IPS-20b (cell line): Measurements from ENCODE around the gene PEX5.

ENCODE experiments used
- H3K27ac ChIP-seq: one replicate; pipeline ENCODE4 v1.5.1; 2013; ENCODE audit warnings: low read length
- H3K27me3 ChIP-seq: 2 replicates; pipeline ENCODE4 v1.6.1; 2013; ENCODE audit warnings: mild to moderate bottlenecking, low read length, inconsistent platforms; ENCODE audit not compliant: insufficient read depth
- H3K36me3 ChIP-seq: 2 replicates; pipeline ENCODE4 v1.6.1; 2013; ENCODE audit warnings: low read depth, mild to moderate bottlenecking, inconsistent platforms, low read length, moderate library complexity; ENCODE audit not compliant: insufficient read depth
- H3K4me1 ChIP-seq: 2 replicates; pipeline ENCODE4 v1.6.1; 2013; ENCODE audit warnings: mild to moderate bottlenecking, control low read depth, inconsistent platforms, low read length, moderate library complexity; ENCODE audit not compliant: insufficient read depth
- H3K4me3 ChIP-seq: 2 replicates; pipeline ENCODE4 v1.5.1; 2013; ENCODE audit warnings: mild to moderate bottlenecking, low read length, inconsistent platforms
- H3K9ac ChIP-seq: 2 replicates; pipeline ENCODE4 v1.6.1; 2013; ENCODE audit warnings: low read depth, mild to moderate bottlenecking, inconsistent platforms, low read length, moderate library complexity
- H3K9me3 ChIP-seq: 2 replicates; pipeline ENCODE4 v1.6.1; 2013; ENCODE audit warnings: mild to moderate bottlenecking, low read depth, low read length, inconsistent platforms; ENCODE audit not compliant: insufficient read depth

PEX5 gene

GRCh38 chr12:7151532-7151931 is 38.0 kb upstream of the PEX5 start:
- Histone ChIP-seq H3K27me3 (no peaks in the 10 kb centered on the region), H3K36me3 (peaks cover 59% of the 10 kb centered on the region), H3K9me3 (no peaks in the 10 kb centered on the region), H3K4me1 (no peaks in the 10 kb centered on the region), H3K27ac (no peak overlapping the region), H3K9ac (no peak overlapping the region), H3K4me3 (no peak overlapping the region)

- Histone ChIP-seq H3K4me3 (no peak overlapping the region), H3K36me3 (peaks cover 53% of the 10 kb centered on the region), H3K9me3 (no peaks in the 10 kb centered on the region), H3K9ac (no peak overlapping the region), H3K27ac (no peak overlapping the region), H3K27me3 (no peaks in the 10 kb centered on the region), H3K4me1 (no peaks in the 10 kb centered on the region)
Measured at GRCh38 chr12:7152818-7153217, 36.7 kb upstream of the PEX5 start.

GRCh38 chr12:7154042-7154441 is 35.4 kb upstream of the PEX5 start:
- Histone ChIP-seq H3K36me3 (peaks cover 45% of the 10 kb centered on the region), H3K27me3 (no peaks in the 10 kb centered on the region), H3K4me1 (no peaks in the 10 kb centered on the region), H3K4me3 (no peak overlapping the region), H3K27ac (no peak overlapping the region), H3K9ac (no peak overlapping the region), H3K9me3 (no peaks in the 10 kb centered on the region)

GRCh38 chr12:7154901-7155470 is 34.5 kb upstream of the PEX5 start:
- Histone ChIP-seq H3K9me3 (no peaks in the 10 kb centered on the region), H3K36me3 (peaks cover 35% of the 10 kb centered on the region), H3K4me1 (no peaks in the 10 kb centered on the region), H3K4me3 (no peak overlapping the region), H3K27ac (no peak overlapping the region), H3K9ac (no peak overlapping the region), H3K27me3 (no peaks in the 10 kb centered on the region)

GRCh38 chr12:7155471-7156034 is 33.9 kb upstream of the PEX5 start:
- H3K36me3 ChIP-seq, result peaks cover 30% of the 10 kb centered on the region

GRCh38 chr12:7156259-7157197 is 33.0 kb upstream of the PEX5 start:
- H3K27ac ChIP-seq, result no peak overlapping the region
- no peak overlapping the region for H3K4me3 ChIP-seq

More at GRCh38 chr12:7155471-7156034, 33.9 kb upstream of the PEX5 start:
- Histone ChIP-seq H3K9me3 (no peaks in the 10 kb centered on the region), H3K4me3 (no peak overlapping the region), H3K9ac (no peak overlapping the region), H3K27me3 (no peaks in the 10 kb centered on the region), H3K27ac (no peak overlapping the region), H3K4me1 (no peaks in the 10 kb centered on the region)

GRCh38 chr12:7157391-7157790 is 32.1 kb upstream of the PEX5 start:
- no peak overlapping the region for H3K4me3 ChIP-seq
- H3K4me1 ChIP-seq, result no peaks in the 10 kb centered on the region
- H3K27ac ChIP-seq, result no peak overlapping the region
- H3K9ac ChIP-seq, result no peak overlapping the region
- H3K36me3 ChIP-seq, result peaks cover 18% of the 10 kb centered on the region; the same call in 1 of the 2 replicates
- no peaks in the 10 kb centered on the region for H3K9me3 ChIP-seq
- H3K27me3 ChIP-seq, result no peaks in the 10 kb centered on the region; the same call in 1 of the 2 replicates

More at GRCh38 chr12:7156259-7157197, 33.0 kb upstream of the PEX5 start:
- Histone ChIP-seq H3K27me3 (no peaks in the 10 kb centered on the region; the same call in 1 of the 2 replicates), H3K36me3 (peaks cover 22% of the 10 kb centered on the region; the same call in 1 of the 2 replicates), H3K9ac (no peak overlapping the region), H3K9me3 (no peaks in the 10 kb centered on the region), H3K4me1 (no peaks in the 10 kb centered on the region)

GRCh38 chr12:7158781-7159609 is 30.5 kb upstream of the PEX5 start:
- H3K9me3 ChIP-seq, result no peaks in the 10 kb centered on the region
- H3K4me1 ChIP-seq, result no peaks in the 10 kb centered on the region
- H3K27me3 ChIP-seq, result peaks cover 13% of the 10 kb centered on the region; the same call in 1 of the 2 replicates
- no peak overlapping the region for H3K4me3 ChIP-seq
- 0 out of 2 replicates have a peak, but pooled peaks cover 17% of the 10 kb centered on the region for H3K36me3 ChIP-seq
- H3K27ac ChIP-seq, result no peak overlapping the region
- H3K9ac ChIP-seq, result no peak overlapping the region

- Histone ChIP-seq H3K9me3 (peaks cover 4% of the 10 kb centered on the region), H3K4me1 (no peaks in the 10 kb centered on the region), H3K4me3 (no peak overlapping the region), H3K27me3 (peaks cover 13% of the 10 kb centered on the region; the same call in 1 of the 2 replicates), H3K36me3 (0 out of 2 replicates have a peak, but pooled peaks cover 8% of the 10 kb centered on the region), H3K9ac (no peak overlapping the region), H3K27ac (no peak overlapping the region)
Measured at GRCh38 chr12:7160183-7160582, 29.3 kb upstream of the PEX5 start.

GRCh38 chr12:7161327-7161726 is 28.2 kb upstream of the PEX5 start:
- Histone ChIP-seq H3K4me3 (no peak overlapping the region), H3K36me3 (no peaks in the 10 kb centered on the region), H3K9ac (no peak overlapping the region), H3K27ac (no peak overlapping the region), H3K27me3 (peaks cover 13% of the 10 kb centered on the region; the same call in 1 of the 2 replicates), H3K4me1 (no peaks in the 10 kb centered on the region), H3K9me3 (peaks cover 16% of the 10 kb centered on the region)

- Histone ChIP-seq H3K36me3 (no peaks in the 10 kb centered on the region), H3K4me3 (no peak overlapping the region), H3K9me3 (peaks cover 20% of the 10 kb centered on the region), H3K9ac (no peak overlapping the region), H3K4me1 (no peaks in the 10 kb centered on the region), H3K27me3 (peaks cover 13% of the 10 kb centered on the region; the same call in 1 of the 2 replicates), H3K27ac (no peak overlapping the region)
Measured at GRCh38 chr12:7161811-7162210, 27.7 kb upstream of the PEX5 start.
